AG09319 (cell line): Measurements from ENCODE around the gene CASP14.
"Not testable (repeated sequence)": the region's sequence is repeated elsewhere in the genome, so short reads cannot be mapped to it uniquely, and the experiment has no call there.

Experiments used
- DNase-seq: peaks from one replicate; pipeline ENCODE4 v3.0.0-alpha.2; 2010; ENCODE audit warnings: low read depth; ENCODE audit errors: extremely low read depth
- CTCF ChIP-seq: IDR thresholded peaks from 2 replicates; pipeline ENCODE4 v1.5.1; 2011; ENCODE audit warnings: low read depth, mild to moderate bottlenecking, inconsistent platforms, low read length, moderate library complexity

CASP14 gene

GRCh38 chr19:15048885-15049541, at the start of gene CASP14:
Gene CASP14 (plus strand): TSS chr19:15049480. CDS start chr19:15052252, 2,772 bp downstream.
- no peak for TF ChIP-seq CTCF
- no peak for DNase-seq

GRCh38 chr19:15008308-15008707, 41.0 kb upstream of the CASP14 start:
- TF ChIP-seq CTCF: no peak
- no peak for DNase-seq

GRCh38 chr19:15010501-15011300, 38.6 kb upstream of the CASP14 start:
- DNase-seq: no peak

GRCh38 chr19:15014579-15014978, 34.7 kb upstream of the CASP14 start:
- no peak for DNase-seq
- TF ChIP-seq CTCF: no peak

More at GRCh38 chr19:15010501-15011300, 38.6 kb upstream of the CASP14 start:
- TF ChIP-seq CTCF: no peak

- no peak for DNase-seq
- no peak for TF ChIP-seq CTCF
Observed at GRCh38 chr19:15015946-15016542, 33.2 kb upstream of the CASP14 start.

DNA sequence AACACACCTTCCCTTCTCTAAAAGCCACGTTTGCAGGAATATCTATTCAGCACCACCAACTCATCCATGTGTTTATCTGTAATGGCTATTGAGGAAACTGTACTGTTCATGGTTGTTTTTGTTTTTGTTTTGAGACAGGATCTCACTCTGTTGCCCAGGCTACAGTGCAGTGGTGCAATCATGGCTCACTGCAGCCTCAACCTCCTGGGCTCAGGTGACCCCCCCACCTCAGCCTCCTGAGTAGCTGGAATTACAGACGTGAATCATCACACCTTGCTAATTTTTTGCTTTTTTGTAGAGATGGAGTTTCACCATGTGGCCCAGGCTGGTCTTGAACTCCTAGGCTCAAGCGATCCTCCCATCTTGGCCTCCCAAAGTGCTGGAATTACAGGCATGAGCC, 30.4 kb upstream of the CASP14 start:
- not testable (repeated sequence) for DNase-seq

GRCh38 chr19:15021286-15022007, 27.8 kb upstream of the CASP14 start:
- no peak for DNase-seq
- TF ChIP-seq CTCF: no peak
